Smooth muscle cell (in vitro differentiated cells): ENCODE measurements around the gene UBQLN4. TPM values are rescaled to one million over a fixed set of nuclear protein-coding genes. Genes with fewer than 3 reads are reported as not detected.
A peak's percentile ranks its signal among the peaks of the same experiment; 100 is the strongest.

Experiments
- DNase-seq: peaks from one replicate; lab custom pipeline; 2025; ENCODE audit not compliant: unreplicated experiment; lab: John Stamatoyannopoulos, UW
- H2AFZ ChIP-seq: fragments of 200-600 bp; sonication (generic); 2 replicates; pipeline ENCODE4 v1.6.0; 2016; ENCODE audit warnings: antibody characterized with exemption, low read depth, mild to moderate bottlenecking
- H3F3A ChIP-seq: fragments of 200-600 bp; sonication (generic); 2 replicates; pipeline ENCODE4 v1.6.0; 2017; ENCODE audit warnings: antibody characterized with exemption, low read depth
- H3K27ac ChIP-seq: fragments of 200-600 bp; sonication (generic); 2 replicates; pipeline ENCODE4 v1.5.1; 2016; ENCODE audit warnings: low read depth, mild to moderate bottlenecking
- H3K27me3 ChIP-seq: fragments of 200-600 bp; sonication (generic); 2 replicates; pipeline ENCODE4 v1.6.1; 2016; ENCODE audit warnings: low read depth, mild to moderate bottlenecking
- H3K36me3 ChIP-seq: fragments of 200-600 bp; sonication (generic); 2 replicates; pipeline ENCODE4 v1.5.1; 2016; ENCODE audit warnings: low read depth
- H3K4me1 ChIP-seq: fragments of 200-600 bp; sonication (generic); 2 replicates; pipeline ENCODE4 v1.5.1; 2016; ENCODE audit warnings: low read depth
- H3K4me2 ChIP-seq: fragments of 200-600 bp; sonication (generic); 2 replicates; pipeline ENCODE4 v1.6.0; 2016; ENCODE audit warnings: mild to moderate bottlenecking
- H3K4me3 ChIP-seq: fragments of 200-600 bp; sonication (generic); 2 replicates; pipeline ENCODE4 v1.5.1; 2016; ENCODE audit warnings: mild to moderate bottlenecking
- H3K79me2 ChIP-seq: fragments of 200-600 bp; sonication (generic); 2 replicates; pipeline ENCODE4 v1.6.0; 2016; ENCODE audit warnings: low read depth, mild to moderate bottlenecking
- H3K9ac ChIP-seq: fragments of 200-600 bp; sonication (generic); 2 replicates; pipeline ENCODE4 v1.6.0; 2016; ENCODE audit warnings: low read depth
- H3K9me3 ChIP-seq: fragments of 200-600 bp; sonication (generic); replicated peaks from 2 replicates; pipeline ENCODE4 v1.5.1; 2016; ENCODE audit warnings: low read depth
- H4K20me1 ChIP-seq: fragments of 200-600 bp; sonication (generic); 2 replicates; pipeline ENCODE4 v1.6.0; 2016; ENCODE audit warnings: low read depth
- CTCF ChIP-seq: fragments of 200-600 bp; sonication (generic); IDR thresholded peaks from 2 replicates; pipeline ENCODE4 v1.5.1; 2017; ENCODE audit warnings: borderline replicate concordance, mild to moderate bottlenecking, antibody characterized with exemption; ENCODE audit not compliant: insufficient read depth, poor library complexity, severe bottlenecking
- whole genome bisulfite sequencing: methylation state at CpG from one replicate; pipeline ENCODE4 v1.1.7; 2016; ENCODE audit warnings: low lambda C conversion rate; 5-methylcytosine and 5-hydroxymethylcytosine counted together
- polyA plus RNA-seq: library from polyadenylated mRNA; unstranded; fragments of >200 nt; fragmentation: Nextera tagmentation; extraction: Ambion mirVana; gene quantifications from 2 replicates; pipeline ENCODE4 v1.2.1, GENCODE V29; 2016
- total RNA-seq: library from RNA; depleted of rRNA; stranded (reverse); fragments of >200 nt; gene quantifications from 2 replicates; pipeline ENCODE4 v1.2.3, GENCODE V29; 2014

UBQLN4 gene
- total and polyA plus RNA-seq, 2 experiments from 2014 or later: 18.1 to 19.4 TPM

GRCh38 chr1:156055281-156056048 is 1.9 kb upstream of the UBQLN4 start:
- Histone ChIP-seq H3K27me3 (no peaks in the 10 kb centered on the region), H3K4me3 (peak overlapping the region; percentile 78), H2AFZ (peak overlapping the region; percentile 81), H3K9me3 (no peaks in the 10 kb centered on the region), H3K4me1 (peaks cover 8% of the 10 kb centered on the region), H3K36me3 (no peaks in the 10 kb centered on the region), H3K9ac (peak overlapping the region; percentile 54), H3K4me2 (peak overlapping the region; percentile 94), H3F3A (peaks cover 10% of the 10 kb centered on the region), H3K79me2 (peaks cover 29% of the 10 kb centered on the region), H4K20me1 (peaks cover 6% of the 10 kb centered on the region), H3K27ac (no peak overlapping the region)
- TF ChIP-seq CTCF: no peak
- DNase-seq: no peak
- 32% methylated on average over 17 of the region's 17 CpGs for WGBS

- H3K27me3 ChIP-seq: no peaks in the 10 kb centered on the region
Observed at GRCh38 chr1:156054500-156055280, 1.1 kb upstream of the UBQLN4 start, which contains the start of gene LAMTOR2. TSS of gene LAMTOR2 (plus strand) at chr1:156054782. CDS start at chr1:156054890, 108 bp downstream.

GRCh38 chr1:156052862-156053767 is 483 bp downstream of the UBQLN4 start:
- peak overlapping the region; percentile 45 for H3K9ac ChIP-seq
- DNase-seq: peak; percentile 74
- peaks cover 6% of the 10 kb centered on the region for H4K20me1 ChIP-seq
- no peaks in the 10 kb centered on the region for H3K36me3 ChIP-seq
- H3K4me3 ChIP-seq: peak overlapping the region; percentile 78
- H3K27ac ChIP-seq: peak overlapping the region; percentile 61
- peak overlapping the region; percentile 94 for H3K4me2 ChIP-seq
- H3F3A ChIP-seq: peaks cover 10% of the 10 kb centered on the region
- WGBS: under 1% methylated on average over 16 of the region's 63 CpGs
- peak overlapping the region; percentile 75 for H2AFZ ChIP-seq
- TF ChIP-seq CTCF: peak; percentile 15
- H3K79me2 ChIP-seq: peaks cover 29% of the 10 kb centered on the region
- no peaks in the 10 kb centered on the region for H3K9me3 ChIP-seq
- peaks cover 8% of the 10 kb centered on the region for H3K4me1 ChIP-seq
- H3K27me3 ChIP-seq: no peaks in the 10 kb centered on the region

More at GRCh38 chr1:156054500-156055280, 1.1 kb upstream of the UBQLN4 start, which contains the start of gene LAMTOR2:
- H3K4me3 ChIP-seq: peak within 1 kb of the TSS; percentile 78
- peak within 1 kb of the TSS; percentile 95 for H3K27ac ChIP-seq
- H3K9me3 ChIP-seq: no peaks in the 10 kb centered on the region
- H3F3A ChIP-seq: peaks cover 10% of the 10 kb centered on the region
- H3K4me1 ChIP-seq: peaks cover 8% of the 10 kb centered on the region
- under 1% methylated on average over 51 of the region's 53 CpGs for WGBS
- no peaks in the 10 kb centered on the region for H3K36me3 ChIP-seq
- H3K79me2 ChIP-seq: peaks cover 29% of the 10 kb centered on the region
- peak within 1 kb of the TSS; percentile 86 for H3K9ac ChIP-seq
- peak; percentile 88 for DNase-seq
- H4K20me1 ChIP-seq: peaks cover 6% of the 10 kb centered on the region
- TF ChIP-seq CTCF: no peak
- H2AFZ ChIP-seq: peak within 1 kb of the TSS; percentile 81
- H3K4me2 ChIP-seq: peak within 1 kb of the TSS; percentile 94
